Stimulated activated CD8-positive, alpha-beta memory T cell treated with anti-CD3 and anti-CD28 coated beads, Interleukin-12 subunit alpha, Interleukin-12 subunit beta, amount 100 ng/mL, for 1 hour (primary cell): Measurements from ENCODE around the gene PMM1.

Source experiments
- DNase-seq: peaks from one replicate; pipeline ENCODE4 v3.0.0-alpha.2; 2020; ENCODE audit warnings: low read depth

The PMM1 gene

DNA sequence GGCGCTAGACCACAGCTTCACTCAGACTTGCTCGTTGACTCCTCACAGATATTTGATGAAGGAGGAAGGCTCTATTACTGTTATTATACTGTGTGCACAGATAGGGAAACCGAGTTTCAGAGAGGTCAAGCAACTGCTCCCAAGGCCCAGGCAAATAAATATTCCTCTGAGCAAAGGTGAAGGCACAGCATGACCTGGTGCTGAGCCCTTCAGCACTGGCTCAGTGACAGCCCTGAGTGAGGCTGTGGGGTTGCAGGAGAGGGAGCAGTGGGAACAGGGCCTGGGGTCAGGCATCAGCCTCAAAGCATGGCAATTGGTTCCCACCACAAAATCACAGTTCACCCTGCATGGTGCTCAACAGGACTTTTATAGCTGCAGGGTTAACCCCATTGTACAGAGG is 52.4 kb downstream of the PMM1 start:
- no peak for DNase-seq

DNA sequence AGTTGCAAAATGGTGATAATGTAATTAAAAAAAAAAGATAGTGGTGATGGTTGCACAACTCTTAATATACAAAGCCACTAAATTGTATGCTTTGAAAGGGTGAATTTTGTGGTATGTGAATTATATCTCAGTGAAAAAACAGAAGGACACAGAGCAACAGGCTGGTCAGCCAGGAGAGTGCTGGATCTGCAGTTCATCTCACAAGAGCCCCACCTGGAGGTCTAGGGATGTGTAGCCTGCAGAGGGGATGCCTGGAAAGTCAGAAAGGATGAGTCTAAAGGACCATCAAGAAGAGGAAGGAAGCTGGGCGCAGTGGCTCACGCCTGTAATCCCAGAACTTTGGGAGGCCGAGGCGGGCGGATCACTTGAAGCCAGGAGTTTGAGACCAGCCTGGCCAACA is 54.4 kb downstream of the PMM1 start:
- no peak for DNase-seq

DNA sequence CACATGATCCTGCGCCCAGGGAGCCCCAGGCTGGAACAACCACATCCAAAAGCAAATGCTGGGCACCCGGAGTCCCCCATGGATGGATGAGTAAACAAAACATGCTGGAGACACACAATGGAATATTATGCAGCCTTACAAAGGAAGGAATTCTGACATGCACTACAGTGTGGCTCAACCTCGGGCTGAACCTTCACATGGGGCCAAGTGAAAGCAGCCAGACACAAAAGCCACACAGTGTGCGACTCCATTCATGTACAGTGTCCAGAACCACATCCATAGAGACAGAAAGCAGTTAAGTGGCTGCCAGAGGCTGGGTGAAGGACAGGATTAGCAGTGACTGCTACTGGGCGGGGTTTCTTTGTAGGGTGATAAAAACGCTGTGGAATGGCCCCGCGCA is 55.4 kb downstream of the PMM1 start:
- DNase-seq: no peak

DNA sequence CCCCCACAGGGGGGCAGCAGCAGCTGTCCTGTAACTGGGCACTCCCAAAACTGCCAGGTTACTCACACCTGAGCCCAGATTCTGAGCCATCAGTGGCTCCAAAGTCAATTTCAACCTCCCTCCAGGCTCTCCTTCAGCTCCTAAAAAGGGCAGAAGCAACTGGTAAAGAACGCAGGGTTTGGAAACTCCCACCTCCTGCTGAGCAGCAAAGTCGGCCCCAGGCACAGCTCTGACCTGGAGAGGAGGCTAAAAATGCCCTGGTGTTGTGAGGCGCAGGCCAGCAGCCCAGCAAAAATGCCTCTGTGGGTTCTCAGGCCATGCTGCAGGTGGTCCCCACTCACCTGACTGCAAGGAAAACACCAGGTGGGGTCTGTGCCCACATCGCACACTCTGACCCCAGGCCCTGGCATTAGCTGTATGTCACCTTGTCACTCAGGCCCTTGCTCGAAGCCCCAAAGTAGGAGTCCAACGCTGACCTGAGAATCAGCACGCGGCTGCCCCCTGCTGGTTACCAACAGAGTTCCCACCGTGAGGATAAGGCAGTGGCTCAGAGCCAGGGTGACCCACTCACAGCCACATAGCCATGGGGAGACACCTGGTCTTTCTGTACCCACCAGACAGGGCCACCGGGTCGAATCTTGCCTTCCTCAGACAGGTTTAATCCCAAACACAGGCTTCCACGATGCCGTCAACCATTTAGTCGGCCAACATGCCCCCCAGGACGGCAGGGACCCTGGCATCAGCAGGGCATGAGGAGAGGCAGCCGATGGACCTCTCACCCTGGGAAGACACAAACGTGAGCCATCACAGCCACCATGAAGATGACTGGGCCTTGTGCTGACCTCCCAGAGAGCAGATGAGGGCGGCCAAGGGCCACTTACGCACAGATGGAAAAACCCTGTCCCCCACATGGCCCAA is 56.5 kb downstream of the PMM1 start:
- DNase-seq: peak; percentile 49

DNA sequence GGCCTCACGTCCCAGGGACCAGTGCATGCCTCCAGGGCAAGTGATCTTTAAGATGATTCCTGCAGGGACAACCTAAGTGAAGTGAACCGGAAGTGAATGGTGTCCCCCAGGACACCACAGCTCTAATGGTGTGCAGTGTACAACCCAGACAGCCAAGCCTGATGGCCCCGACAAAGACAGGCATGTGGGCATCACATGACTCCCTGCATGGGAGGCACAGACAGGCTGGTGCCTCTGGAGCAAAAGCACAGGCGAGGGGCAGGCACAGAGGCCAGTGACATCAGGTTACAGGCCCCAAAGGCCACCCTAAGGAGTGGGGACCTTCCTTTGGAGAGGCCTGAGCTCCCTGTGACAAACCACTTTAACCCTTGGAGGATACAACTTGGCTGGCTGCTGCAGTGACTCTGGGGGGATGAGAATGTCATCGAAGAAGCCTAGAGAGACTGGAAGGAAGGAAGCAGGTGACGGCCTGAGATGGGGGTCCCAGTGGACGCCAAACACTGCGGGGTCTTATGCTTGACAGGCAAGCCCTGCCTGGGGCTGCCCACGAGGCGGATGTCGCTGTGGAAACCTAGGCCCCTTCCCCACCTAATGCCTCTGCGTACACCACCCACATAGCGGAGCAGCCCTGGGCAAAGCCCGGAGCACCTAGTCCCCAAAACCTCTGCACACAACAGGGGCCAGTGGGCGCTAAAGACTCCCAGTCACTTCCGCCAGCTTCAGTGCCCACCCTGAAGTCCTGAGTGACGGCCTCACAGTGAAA is 57.7 kb downstream of the PMM1 start:
- DNase-seq: no peak

DNA sequence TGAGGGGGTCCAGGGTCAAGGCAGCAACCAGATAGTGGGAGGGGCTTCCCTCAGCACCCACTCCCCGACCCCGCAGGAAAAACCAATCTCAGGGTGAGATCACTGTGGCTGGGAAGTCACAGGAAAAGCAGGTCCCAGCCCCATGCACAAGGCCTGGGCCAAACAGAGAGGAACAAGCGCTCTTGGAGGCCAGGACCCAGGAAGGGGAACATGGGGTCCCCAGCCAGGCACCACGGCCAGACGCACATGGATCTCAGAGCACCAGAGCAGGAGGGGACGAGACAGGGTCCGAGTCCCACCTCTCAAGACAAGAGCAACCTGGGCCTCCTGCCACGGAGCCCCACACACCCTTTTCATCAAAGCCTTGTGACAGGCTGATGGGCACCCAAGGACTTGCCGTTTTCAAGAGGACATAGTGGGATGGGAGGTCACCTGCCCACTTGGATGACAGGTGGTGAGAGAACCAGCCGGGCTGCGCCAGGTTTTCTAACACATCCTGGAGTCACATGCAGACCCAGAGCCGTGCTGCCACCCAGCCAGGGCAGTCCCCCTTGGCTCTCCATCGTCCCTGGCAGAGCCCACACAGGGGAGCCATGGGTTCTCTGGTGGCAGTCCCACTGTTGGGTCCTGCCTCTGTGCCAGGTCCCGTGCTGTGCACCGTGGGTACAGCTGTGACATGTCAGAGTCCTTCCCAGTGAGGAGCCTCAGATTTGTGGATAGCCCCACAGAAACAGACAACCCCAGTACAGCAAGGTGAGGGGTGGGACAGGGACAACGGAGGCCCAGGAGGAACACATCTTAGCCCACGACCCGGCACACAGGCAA is 58.5 kb downstream of the PMM1 start:
- no peak for DNase-seq

DNA sequence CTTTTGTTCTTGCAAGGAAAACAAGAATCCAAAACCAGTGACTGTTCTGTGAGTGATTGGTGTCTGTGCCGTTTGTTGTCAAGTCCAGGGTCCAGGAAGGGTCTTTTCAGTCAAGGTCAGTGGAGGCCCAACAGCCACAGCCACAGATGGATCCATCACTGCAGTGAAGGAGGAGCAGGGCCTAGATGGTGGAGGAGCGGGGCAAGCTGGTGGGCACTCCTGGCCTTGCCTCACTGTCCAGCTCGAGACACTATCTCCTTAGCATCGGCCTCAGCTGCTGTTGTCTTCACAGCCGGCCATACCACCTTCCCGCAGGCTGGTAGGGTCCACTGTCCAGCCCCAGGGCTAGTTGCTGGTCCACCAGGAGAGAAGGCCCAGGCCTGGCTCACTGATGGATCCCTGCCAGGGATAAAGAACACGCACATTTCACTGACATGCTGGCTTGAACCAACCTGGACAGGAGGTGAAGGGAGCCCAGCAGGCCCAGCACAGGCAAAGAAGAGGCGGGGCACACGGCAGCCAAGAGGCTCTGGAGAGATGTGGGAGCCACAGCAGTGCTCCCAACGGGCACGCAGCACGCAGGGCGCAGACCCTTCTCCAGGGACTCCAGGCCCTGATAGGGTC is 60.6 kb downstream of the PMM1 start:
- no peak for DNase-seq

DNA sequence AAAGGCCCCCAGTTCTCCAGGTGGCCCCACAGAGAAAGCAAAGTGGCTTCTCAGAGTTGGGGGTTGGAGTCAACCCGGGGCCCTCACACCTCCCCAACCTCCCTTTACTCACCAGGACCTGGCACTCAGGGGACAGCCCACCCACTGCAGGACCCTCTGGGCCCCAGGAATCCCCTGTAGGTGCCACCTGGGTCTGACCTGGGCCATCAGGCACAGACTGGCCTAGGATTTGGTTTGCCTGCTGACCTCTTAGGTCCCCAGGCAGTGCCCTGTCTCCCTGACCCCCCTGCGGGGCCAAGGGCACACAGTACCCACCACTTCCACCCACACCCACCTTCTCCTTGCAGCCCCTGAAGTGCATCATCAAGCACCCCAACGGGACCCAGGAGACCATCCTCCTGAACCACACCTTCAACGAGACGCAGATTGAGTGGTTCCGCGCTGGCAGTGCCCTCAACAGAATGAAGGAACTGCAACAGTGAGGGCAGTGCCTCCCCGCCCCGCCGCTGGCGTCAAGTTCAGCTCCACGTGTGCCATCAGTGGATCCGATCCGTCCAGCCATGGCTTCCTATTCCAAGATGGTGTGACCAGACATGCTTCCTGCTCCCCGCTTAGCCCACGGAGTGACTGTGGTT is 61.4 kb downstream of the PMM1 start:
- DNase-seq: no peak
